KBM-7 (cell line): ENCODE measurements around the gene PDRG1.

Source experiments
- DNase-seq: peaks from one replicate; pipeline ENCODE4 v3.0.0-alpha.2; 2015
- in situ Hi-C: fragments of 300-500 bp; cut with MboI; formaldehyde crosslinking; loops from 2 replicates; pipeline ENCODE4 v1.14.3; 2020; ENCODE audit warnings: low sequenced_read_pairs, low pct_unique_long_range_greater_than_20kb, mixed read lengths

The PDRG1 gene

GRCh38 chr20:31951530-31952453, at the start of gene PDRG1:
Gene PDRG1 (minus strand): TSS chr20:31952046. CDS start chr20:31951961, 85 bp downstream.
- DNase-seq, result peak; percentile 94
- in situ Hi-C loops, result no loop called here

- no peak for DNase-seq
- in situ Hi-C loops, result no loop called here
These were observed 46.4 kb upstream of the PDRG1 start for GRCh38 chr20:31998246-31998645.

- no peak for DNase-seq
- in situ Hi-C loops, result no loop called here
These were observed 45.1 kb upstream of the PDRG1 start for GRCh38 chr20:31996996-31997395.

GRCh38 chr20:31992086-31992485, 40.2 kb upstream of the PDRG1 start:
- in situ Hi-C loops, result no loop called here
- DNase-seq, result no peak

- in situ Hi-C loops, result no loop called here
- DNase-seq, result no peak
These were observed 39.5 kb upstream of the PDRG1 start for GRCh38 chr20:31991339-31991705.

DNA sequence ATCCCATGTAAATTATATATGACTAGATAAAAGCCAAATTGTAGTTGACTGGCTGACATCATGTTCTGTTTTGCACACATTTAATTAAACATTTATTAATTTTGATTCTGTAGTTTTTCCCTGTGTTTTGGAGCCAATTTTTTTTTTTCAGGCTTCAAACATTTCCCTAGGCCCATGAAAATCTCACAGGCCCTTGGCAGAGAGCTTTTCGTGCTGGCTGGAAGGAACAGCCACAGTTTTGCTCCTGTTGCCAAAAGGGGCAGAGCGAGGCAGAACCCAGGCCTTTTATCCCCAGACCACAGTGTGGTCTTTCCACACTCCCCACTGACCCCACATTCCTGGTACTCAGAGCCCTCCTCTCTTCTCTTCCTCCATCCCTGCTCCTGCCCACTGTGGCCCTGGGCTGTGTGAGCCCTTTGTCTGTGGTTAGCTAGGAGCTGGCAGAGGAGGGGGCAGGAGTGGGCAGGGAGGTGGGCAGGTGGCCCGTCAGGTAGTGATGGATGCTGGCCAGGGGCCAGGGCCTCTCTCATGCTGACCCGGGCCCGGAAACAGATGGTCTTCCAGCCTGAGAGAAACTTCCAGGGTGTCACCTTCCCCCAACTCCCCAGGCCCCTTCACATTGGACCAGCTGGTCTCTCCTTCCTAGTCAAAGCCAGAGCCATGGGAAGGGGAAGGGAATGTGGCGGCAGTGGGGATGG, 38.9 kb upstream of the PDRG1 start:
- in situ Hi-C loops, result no loop called here
- DNase-seq, result no peak

DNA sequence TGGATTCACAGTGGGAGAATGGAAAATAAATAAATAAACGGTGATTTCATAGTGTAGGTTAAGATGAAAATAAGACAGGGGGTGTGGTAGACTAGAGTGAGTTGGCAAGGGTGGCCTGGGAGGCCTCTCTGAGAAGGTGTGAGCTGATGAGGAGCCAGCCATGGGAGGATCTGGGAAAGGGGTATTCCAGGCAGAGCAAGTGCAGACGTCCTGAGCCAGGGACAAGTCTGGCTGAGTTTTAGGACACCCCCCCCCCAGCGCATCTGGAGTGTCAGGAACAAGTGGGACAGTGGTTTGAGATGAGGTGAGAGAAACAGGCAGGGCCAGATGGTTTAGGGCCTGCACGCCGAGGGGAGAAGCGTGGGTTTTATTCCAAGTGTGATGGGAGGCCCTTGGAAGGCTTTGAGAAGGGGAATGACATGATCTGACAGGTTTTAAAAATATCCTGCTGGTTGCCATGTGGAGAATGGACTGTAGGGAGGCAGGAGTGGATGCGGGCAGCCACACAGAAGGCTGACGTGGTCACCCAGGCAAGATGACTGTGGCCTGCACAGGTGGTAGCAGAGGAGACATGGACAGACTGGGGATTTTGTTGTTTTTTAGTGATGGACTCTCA, 37.3 kb upstream of the PDRG1 start:
- no peak for DNase-seq
- in situ Hi-C loops, result no loop called here

DNA sequence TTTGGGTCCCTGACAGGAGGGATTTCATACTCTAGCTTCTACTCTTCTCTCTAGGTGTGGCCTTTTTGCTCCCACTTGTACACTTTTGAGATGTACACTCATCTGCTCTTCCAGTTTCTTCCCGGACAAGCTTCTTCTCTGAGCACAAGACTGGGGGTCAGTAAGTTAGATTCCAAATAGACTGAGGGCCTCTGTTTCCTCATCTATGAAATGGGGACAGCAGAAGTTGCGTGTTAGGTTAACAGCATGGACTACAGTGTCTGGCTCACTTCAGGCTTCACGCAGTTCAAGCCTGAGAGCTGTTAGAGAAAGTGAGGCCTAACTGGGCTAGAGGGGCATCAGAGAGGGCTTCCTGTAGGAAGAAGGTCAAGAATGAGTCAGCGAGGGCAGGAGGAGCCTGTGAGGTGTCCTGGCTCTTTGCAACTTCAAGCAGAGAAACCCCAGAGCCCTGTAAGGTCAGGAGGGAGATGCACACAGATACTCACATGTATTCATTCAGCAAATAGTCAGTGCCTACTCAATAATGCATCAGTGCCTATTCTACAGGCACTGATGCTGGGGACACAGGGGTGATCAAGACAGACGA, 36.7 kb upstream of the PDRG1 start:
- no peak for DNase-seq
- in situ Hi-C loops, result no loop called here

DNA sequence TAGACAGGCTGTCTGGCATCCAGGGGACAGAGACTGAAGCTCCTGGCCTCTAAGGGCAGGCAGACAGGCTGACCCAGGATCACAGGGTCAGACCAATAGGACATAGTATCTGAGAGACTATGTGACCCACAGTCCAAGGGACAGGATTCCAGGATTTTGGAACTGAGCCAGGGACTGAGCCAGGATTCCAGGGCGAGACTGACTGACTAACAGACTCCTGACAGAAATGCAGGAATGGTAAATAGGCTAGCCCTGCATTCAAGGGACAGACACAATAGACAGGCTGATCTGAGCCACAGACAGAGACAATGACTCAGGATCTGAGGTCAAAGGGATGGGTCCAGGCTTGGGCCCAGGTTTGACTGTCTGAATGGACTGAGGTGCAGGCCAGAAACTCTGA, 35.9 kb upstream of the PDRG1 start:
- DNase-seq, result no peak
- in situ Hi-C loops, result no loop called here

GRCh38 chr20:31984981-31985471, 33.2 kb upstream of the PDRG1 start:
- DNase-seq, result no peak
- in situ Hi-C loops, result no loop called here

DNA sequence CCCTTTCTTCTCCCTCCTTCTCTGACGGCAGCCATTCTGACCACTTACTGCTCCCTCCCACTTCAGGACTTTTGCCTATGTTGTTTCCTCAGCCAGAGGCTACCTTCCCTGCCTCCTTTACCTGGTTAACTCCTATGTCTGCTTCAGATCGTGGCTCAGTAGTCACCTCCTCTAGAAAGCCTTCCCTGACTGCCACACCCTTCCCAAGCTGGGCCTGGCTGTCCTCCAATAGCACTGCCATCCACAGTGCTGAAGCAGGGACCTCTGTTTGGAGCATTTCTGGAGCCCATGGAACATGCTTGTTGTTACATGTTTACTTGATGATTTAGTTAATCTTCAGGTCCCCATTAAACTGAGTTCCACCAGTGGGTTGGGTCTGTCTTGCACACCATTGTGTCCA, 29.9 kb upstream of the PDRG1 start:
- in situ Hi-C loops, result no loop called here
- DNase-seq, result no peak

- DNase-seq, result no peak
- in situ Hi-C loops, result no loop called here
These were observed 28.0 kb upstream of the PDRG1 start for GRCh38 chr20:31979713-31980426.

GRCh38 chr20:31977080-31977479, 25.2 kb upstream of the PDRG1 start:
- in situ Hi-C loops, result no loop called here
- no peak for DNase-seq

DNA sequence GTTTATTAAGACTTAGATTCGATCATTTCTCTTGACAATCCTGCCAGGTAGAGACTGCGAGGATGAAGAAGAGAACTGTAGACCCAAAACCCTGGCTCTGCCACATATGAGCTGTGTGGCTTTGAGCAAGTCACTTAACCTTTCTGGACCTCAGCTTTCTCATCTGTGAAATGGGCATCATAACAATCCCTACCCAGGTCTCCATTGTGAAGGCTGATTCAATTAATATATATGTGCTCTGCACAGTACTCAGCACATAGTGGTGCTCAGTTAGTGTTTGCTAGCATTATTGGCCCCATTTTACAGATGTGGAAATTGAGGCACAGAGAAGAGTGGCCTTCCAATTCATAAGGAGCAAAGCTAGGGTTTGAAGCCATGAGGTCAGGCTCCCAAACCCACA, 24.0 kb upstream of the PDRG1 start:
- no peak for DNase-seq
- in situ Hi-C loops, result no loop called here

GRCh38 chr20:31974951-31975487, 23.2 kb upstream of the PDRG1 start:
- DNase-seq, result no peak
- in situ Hi-C loops, result no loop called here

DNA sequence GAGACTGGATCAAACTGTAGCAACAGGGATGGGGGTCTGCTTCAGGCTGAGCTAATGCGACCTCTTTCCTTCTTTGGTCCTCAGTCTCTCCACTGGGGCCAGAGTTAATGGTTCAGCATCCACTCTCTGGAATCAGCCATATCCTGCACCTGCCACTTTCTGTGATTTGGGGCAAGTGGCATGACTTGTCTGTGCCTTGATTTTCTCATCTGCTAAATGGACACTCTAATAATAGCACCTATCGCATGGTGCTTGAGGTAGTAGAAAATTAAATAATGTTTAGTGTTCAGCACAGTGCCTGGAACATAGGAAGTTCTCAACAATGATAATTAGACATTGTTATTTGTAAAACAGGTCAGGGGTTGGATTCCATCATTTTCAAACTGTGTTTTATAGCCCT, 22.4 kb upstream of the PDRG1 start:
- no peak for DNase-seq
- in situ Hi-C loops, result no loop called here

GRCh38 chr20:31972471-31973021, 20.7 kb upstream of the PDRG1 start:
- in situ Hi-C loops, result no loop called here

DNA sequence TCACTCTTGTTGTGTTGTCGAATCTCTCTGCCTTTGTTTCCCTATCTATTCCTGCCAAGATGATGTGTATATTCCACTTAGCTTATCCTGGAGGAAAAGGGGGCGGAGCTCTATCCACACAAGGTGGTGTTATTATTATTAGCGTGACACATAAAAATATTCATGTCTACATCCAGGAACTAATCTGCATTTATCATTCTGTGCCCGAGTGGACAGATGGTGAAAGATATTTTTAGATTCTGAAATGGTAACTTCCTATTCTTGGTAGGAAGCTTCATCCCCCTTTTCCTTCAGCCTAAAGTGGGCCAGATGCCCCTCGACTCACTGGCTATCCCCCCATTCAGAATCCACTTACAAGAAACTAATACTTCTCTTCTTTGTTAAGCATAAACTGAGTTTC, 18.1 kb upstream of the PDRG1 start:
- in situ Hi-C loops, result no loop called here
- DNase-seq, result no peak

More at GRCh38 chr20:31972471-31973021, 20.7 kb upstream of the PDRG1 start:
- DNase-seq, result no peak
